ENCODE results near the gene PARD3.
"Not testable (repeated sequence)": the region's sequence is repeated elsewhere in the genome, so short reads cannot be mapped to it uniquely, and the experiment has no call there.

Gene PARD3

GRCh38 chr10:34815185-34816084 lies at the start of gene PARD3:
Gene PARD3, minus strand, starts transcription at chr10:34815296. Its CDS starts 301 bp downstream, at chr10:34814995.
- peak; percentile 89 for DNase-seq

DNA sequence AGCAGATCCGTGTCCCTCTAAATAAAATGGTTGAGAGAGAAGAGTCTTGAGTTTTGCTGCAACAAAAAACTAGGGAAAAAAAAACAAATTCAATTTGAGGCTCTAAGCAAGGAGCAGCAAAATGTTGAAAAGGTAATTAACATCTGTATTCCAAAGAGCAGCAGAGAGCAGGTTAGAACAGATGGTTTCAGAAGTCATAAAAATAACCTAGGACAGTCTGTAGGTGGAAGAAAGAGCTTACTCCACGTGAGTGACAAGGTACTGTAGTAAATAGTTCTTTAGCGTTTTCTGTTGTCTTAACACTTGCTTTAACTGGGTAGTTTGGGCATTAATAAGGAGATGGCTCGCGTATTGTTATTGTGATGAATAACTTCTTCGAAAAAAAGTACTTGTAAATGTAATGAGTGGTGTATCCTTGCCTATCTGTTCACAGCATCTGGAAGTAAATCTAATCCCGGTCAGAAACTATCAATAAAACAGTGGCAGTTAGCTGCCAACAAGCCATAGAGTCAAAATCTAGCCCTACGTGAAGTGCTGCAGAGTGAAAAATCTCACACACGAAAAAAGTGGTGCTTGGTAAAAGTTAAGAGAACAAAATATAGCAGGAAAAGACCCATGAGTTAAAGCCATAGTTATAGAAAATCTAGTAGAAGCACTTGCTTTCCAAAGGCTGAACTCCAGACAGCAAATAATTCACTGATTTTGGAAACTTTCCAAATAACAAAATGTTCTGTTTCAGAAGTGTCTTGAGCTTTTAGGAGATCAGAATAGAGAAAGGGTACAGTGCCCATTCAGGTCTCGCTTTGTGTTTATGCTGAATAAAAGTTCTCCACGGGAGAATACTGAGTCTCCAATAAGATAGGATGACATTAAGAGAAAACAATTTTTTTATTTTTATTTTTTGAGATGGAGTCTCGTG lies 49.3 kb upstream of the PARD3 start:
- DNase-seq: no peak

GRCh38 chr10:34862892-34863291 lies 47.8 kb upstream of the PARD3 start:
- DNase-seq: no peak

- no peak for DNase-seq
Observed at GRCh38 chr10:34861293-34862021, 46.4 kb upstream of the PARD3 start.

DNA sequence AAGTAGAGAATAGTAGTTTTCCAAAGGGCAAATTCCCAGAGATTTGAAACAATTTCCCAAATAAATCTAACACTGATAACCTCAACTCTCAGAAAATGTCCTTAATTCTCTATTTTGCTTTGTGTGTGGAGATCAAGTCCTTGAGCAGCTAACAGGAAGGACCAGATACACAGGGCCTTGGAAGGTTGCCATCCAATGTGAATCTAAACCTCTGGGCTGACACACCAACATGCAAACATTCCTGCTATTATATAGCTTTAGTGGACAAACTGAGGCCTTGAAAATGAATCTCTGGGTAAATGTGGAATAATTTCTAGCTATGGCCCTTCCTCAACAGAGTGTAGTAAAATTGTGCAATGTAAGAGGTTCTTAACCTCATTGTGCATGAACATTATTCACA lies 44.1 kb upstream of the PARD3 start:
- DNase-seq: no peak

DNA sequence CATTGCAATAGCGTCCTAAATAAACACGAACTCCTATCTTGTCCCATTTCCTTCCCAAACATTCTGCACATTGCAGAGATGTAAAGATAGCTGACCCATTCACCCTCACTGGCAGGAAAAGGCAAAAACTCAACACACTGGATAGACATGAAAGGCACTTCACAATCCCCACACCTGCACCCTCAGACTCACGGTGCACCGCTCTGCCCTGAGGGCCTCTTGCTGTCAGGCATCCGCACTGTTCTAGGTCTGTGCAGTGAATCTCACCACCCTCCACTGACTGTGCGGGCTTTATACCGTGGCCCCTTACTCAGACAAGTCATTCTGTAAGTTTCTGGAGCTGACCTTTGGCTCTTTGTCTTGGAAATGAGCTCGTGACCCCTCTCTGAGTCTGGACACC lies 42.9 kb upstream of the PARD3 start:
- no peak for DNase-seq

DNA sequence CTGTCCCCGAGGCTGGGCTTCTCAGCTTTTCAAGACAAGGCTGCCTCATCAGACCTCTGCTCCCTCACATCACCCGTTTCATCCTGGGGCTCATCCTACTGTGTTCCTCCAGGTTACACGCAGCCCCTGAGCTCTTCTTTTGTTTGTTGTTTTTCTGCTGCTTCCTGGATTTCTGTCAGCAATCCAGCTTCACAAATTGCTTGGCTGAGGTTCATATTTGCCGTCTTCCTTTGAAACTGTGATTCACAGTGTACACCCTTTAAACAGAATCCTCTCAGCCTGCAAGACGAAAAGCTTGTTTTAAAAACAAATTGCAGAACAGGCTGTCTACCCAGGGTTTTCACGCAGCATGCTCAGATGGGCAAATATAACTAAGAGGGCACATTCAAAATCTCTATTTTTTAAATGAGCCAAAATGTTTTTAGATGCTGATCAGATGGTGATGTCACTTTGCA lies 39.1 kb upstream of the PARD3 start:
- DNase-seq: no peak

DNA sequence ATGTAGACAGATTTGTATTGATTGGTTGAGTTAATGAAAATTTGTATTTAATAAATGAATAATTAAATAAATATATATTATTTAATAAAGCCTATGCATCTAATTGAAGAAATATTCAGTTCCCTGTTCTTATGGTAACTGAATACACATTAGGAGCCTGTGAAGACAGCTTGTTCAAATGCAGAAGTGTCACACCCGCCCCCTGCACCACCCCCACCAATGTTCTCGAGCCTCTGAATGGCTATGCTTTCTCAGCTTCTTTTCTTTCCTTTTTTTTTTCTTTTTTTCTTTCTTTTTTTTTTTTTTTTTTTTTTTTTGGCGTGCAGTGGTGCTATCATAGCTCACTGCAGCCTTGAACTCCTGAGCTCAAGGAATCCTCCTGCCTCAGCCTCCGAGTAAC lies 38.3 kb upstream of the PARD3 start:
- no peak for DNase-seq

DNA sequence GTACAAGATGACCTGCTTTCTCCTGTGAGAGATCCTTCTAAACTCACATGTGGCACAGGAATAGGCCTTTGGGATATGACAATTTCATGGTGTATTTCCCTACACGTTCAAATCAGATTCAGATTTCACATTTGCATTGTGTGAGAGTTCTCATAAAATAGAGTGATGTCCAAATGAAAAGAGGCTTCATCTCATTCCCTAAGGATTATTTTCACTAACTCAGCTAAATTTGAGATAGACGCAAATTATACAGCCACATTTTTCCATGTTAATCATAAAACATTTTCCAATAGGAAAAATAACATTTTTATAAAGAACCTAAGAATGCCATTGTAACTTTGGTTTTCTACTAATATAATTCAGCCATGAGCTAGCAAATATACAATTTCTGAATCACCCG lies 35.5 kb upstream of the PARD3 start:
- no peak for DNase-seq

- no peak for DNase-seq
Observed at GRCh38 chr10:34850036-34850435, 34.9 kb upstream of the PARD3 start.

DNA sequence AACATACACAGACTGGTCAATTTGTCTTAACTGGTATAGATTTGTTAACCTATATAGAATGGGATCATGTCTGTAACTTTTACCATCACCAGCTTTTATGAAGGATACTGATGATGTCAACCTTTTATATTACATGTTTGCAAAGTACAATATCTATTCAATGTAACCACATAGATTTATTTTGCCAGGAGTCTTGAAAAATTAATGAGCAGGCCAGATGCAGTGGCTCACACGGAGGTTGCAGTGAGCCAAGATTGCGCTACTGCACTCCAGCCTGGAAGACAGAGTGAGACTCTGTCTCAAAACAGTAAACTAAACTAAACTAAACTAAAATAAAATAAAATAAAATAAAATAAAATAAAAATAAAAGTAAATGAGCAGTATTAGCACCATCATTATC lies 30.0 kb upstream of the PARD3 start:
- no peak for DNase-seq

DNA sequence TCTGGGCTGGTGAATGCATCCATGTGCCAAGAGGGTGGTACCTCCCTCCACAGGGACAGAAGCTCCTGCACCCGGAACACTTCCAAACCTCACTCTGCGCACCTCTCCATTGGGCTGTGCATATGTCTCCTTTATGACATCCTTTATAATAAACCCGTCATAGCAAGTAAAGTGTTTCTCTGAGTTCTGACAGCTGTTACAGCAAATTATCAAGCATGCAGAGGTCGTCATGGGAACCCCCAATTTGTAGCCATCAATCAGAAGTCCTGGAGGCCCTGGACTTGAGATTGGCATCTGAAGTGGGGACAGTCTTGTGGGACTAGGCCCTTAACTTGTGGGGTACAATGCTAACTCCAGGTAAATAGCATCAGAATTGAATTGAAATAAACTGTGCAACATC lies 29.4 kb upstream of the PARD3 start:
- no peak for DNase-seq

- not testable (repeated sequence) for DNase-seq
Observed at GRCh38 chr10:34843470-34843869, 28.4 kb upstream of the PARD3 start.

DNA sequence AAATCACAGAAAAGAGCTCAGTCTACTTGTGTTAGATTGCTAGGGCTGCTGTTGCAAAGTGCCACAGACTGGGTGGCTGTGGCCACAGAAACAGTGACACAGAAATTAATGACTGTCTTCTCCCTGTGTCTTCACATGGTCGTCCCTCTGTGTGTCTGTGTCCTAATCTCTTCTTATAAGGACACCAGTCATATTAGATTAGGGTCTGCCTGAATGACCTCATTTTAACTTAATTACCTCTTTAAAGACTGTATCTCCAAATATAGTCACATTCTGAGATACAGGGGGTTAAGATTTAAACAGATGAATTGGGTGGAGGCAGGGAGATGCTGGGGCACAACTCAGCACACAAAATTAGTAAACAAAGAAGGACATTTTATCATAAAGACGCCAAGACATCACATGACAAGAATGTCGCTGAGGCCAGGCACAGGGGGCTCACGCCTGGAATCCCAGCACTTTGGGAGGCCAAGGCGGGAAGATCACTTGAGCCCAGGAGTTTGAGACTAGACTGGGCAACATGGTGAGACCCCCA lies 23.3 kb upstream of the PARD3 start:
- no peak for DNase-seq

DNA sequence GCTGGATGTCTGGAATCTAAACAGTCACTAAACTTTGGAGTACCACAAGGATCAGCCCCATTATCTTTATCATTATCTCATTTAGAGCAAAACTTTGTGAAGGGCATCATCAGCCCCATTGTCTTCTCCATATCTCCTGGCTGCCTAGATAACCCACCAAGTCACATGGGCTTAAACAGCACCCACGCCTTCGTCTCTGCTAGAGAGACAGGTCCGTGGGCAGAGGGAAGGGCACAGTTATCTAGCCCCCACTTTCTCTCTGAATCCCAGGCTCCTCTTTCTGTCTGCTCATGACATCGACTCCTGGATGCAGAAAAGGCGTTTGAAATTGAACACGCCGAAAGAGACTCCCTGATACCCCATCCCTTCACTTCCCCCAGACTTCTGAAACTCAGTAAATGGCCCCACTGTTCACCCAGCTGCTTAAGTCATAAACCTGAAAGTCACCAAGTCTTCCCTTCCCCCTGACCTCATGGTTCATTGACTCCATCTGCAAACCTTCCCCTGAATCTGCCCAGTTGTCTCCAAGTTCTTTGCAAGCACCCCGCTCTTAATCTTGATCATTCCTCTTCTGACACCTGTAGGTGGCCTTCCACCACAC lies 20.9 kb upstream of the PARD3 start:
- DNase-seq: no peak

DNA sequence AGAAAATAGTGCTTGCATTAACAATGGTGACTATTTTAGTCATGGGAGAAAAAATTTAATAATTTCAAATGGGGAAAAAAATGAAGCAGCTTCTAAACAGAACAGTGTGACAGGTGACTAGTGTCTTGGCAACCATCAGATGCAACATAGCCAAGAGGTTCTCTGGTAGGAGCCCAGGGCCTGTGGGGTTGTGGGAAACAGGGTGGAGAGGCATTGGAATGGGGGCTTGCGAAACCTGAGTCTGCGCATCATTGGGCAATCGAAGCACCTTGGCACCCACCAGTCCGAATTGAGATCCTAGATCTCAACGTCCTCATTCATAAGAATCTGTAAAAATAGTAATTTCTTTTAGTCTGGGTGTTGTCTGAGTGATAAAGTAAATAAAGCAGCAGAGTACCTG lies 19.2 kb upstream of the PARD3 start:
- no peak for DNase-seq

DNA sequence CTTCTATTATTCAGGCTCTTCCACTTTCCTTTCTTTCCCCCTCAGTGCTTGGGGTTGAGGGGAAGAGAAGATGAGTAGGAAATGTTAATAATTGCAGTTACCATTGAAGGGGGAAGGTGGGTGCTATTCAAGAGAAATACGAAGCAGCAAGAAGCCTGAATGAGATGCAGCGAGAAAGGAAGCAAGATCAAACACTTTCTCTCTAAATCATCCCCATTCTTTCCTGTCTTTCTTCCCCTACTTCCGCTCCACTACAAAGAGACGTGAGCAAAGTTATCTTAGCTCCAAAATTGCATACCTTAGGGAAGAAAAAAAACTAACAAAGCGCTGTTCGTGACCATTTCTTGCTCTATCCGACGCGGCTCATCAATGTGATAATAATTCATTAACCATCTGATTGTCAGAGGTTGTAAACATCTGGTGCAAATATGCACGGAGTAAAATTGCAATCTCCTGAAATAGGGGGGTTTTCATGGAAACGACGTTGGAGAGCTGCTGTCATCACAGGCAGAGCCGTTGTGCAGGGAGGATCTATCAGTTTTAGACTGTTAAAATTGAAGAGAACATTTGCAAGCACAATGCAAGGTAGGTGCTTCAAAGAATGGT lies 15.2 kb upstream of the PARD3 start:
- DNase-seq: no peak

- DNase-seq: no peak
Observed at GRCh38 chr10:34826857-34827766, 12.0 kb upstream of the PARD3 start.

DNA sequence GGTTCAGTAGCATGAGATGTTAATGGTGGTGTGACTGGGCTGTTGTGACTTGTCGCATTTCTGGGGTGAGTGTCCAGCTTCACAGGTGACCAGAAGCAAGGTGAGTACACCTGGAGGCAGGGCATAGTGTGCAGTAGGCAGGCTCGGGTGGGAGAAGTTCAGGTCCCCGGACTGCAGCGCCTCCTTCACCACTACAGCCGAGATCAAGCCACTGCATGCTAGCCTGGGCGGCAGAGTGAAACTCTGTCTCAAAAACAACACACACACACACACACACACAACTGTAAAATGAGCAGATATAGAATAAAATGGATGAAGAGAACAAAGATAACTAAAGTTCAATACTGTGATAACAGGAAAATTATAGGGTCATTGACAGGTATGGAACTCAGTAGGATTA lies 11.1 kb upstream of the PARD3 start:
- DNase-seq: no peak

- DNase-seq: no peak
Observed at GRCh38 chr10:34825414-34825813, 10.3 kb upstream of the PARD3 start.

DNA sequence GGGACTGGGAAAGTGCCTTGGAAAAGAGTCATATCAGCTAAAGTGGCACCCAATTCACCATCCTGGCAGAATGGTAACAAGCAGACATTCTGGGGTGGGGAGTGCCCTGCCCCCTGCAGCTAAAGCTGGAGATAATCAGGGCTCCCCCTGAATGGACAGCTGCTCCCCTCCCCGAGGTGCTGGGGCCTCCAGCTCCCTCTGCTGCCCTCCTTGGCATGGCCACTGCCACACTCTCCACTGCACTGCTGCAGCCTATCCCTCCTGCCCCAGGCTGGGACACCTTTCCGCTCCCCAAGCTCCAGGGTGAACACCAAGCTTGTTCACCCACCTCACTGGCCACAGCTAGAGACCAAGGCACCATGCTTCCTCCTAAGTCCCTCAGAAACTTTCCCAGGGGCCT lies 9.8 kb upstream of the PARD3 start:
- DNase-seq: peak; percentile 33

Data from 8988T (cell line).